Endothelial cell of umbilical vein (primary cell): ENCODE results near the gene ST8SIA1. TPM values are rescaled to one million over a fixed set of nuclear protein-coding genes. Genes with fewer than 3 reads are reported as not detected.

Experiments used
- BruUV-seq: library from RNA; stranded (reverse); fragments of 400-500 nt; replicated peaks from 2 replicates; lab custom pipeline; 2021; lab: Mats Ljungman, UMichigan
- CTCF ChIA-PET: fragments of 300-600, 350-600 bp; sonication (Branson Sonifier 250); formaldehyde crosslinking; loops from one replicate; lab custom pipeline; 2021; ENCODE audit warnings: antibody characterized with exemption, inconsistent platforms; lab: Charles Lee
- POLR2A ChIA-PET: fragments of 300-600, 350-600 bp; sonication (Branson Sonifier 250); formaldehyde crosslinking; loops from one replicate; lab custom pipeline; 2021; ENCODE audit warnings: antibody characterized with exemption, inconsistent platforms; lab: Charles Lee
- DNase-seq: peaks from one replicate; pipeline ENCODE4 v3.0.0-alpha.2; 2011; ENCODE audit warnings: low read depth, low spot score
- FAIRE-seq: peaks from 2 replicates; lab custom pipeline; 2011; peaks lifted over from hg19 to GRCh38; lab: Jason Lieb, UNC
- H2AFZ ChIP-seq: 2 replicates; pipeline ENCODE4 v1.6.0; 2012; ENCODE audit warnings: low read depth, low read length, control low read depth, inconsistent platforms
- H3K27ac ChIP-seq: 2 replicates; pipeline ENCODE4 v1.5.1; 2011; ENCODE audit warnings: low read depth, mild to moderate bottlenecking, control low read depth, low read length, moderate library complexity; ENCODE audit not compliant: insufficient read depth
- H3K27me3 ChIP-seq, 2 experiments: 2 replicates each; pipeline versions ENCODE4 v1.6.0 to v1.6.1; 2011; ENCODE audit warnings: low read length in 2 of 2, mixed read lengths in 1 of 2; ENCODE audit not compliant: control insufficient read depth in 2 of 2, insufficient read depth in 2 of 2
- H3K36me3 ChIP-seq, 2 experiments: 2 replicates in 1 of 2; 3 replicates in 1 of 2; pipeline ENCODE4 v1.5.1; 2011; ENCODE audit warnings: low read length in 2 of 2, mild to moderate bottlenecking in 1 of 2, moderate library complexity in 1 of 2; ENCODE audit not compliant: control insufficient read depth in 2 of 2, insufficient read depth in 2 of 2; ENCODE audit errors: extremely low read depth in 1 of 2
- H3K4me1 ChIP-seq: 3 replicates; pipeline ENCODE4 v1.5.1; 2011; ENCODE audit warnings: mild to moderate bottlenecking, low read length; ENCODE audit not compliant: control insufficient read depth, insufficient read depth; ENCODE audit errors: extremely low read depth
- H3K4me2 ChIP-seq: 2 replicates; pipeline ENCODE4 v1.6.1; 2011; ENCODE audit warnings: low read length, control low read depth, mixed read lengths; ENCODE audit not compliant: insufficient read depth
- H3K4me3 ChIP-seq, 3 experiments: fragments of 200-600 bp in 1 of 3; sonication (generic), shearing (Covaris generic) in 1 of 3; replicated peaks in 1 of 3; 2 replicates each; pipeline ENCODE4 v1.5.1; 2011 to 2016; ENCODE audit warnings: control low read depth in 3 of 3, low read length in 3 of 3, mild to moderate bottlenecking in 2 of 3, inconsistent platforms in 1 of 3, low read depth in 1 of 3, moderate library complexity in 1 of 3; ENCODE audit not compliant: insufficient read depth in 1 of 3
- H3K79me2 ChIP-seq: 2 replicates; pipeline ENCODE4 v1.6.0; 2012; ENCODE audit warnings: low read length, inconsistent platforms; ENCODE audit not compliant: control insufficient read depth, insufficient read depth
- H3K9ac ChIP-seq: replicated peaks from 2 replicates; pipeline ENCODE3; 2011; ENCODE audit warnings: low read length, control low read depth; ENCODE audit not compliant: insufficient read depth; ENCODE audit errors: extremely low read depth
- H3K9me1 ChIP-seq: replicated peaks from 3 replicates; pipeline ENCODE4 v1.6.0; 2011; ENCODE audit warnings: mild to moderate bottlenecking, low read length; ENCODE audit not compliant: control insufficient read depth, insufficient read depth; ENCODE audit errors: extremely low read depth
- H3K9me3 ChIP-seq: replicated peaks from 2 replicates; pipeline ENCODE4 v1.5.1; 2012; ENCODE audit warnings: low read length, inconsistent platforms; ENCODE audit not compliant: control insufficient read depth, insufficient read depth
- H4K20me1 ChIP-seq: replicated peaks from 2 replicates; pipeline ENCODE3; 2011; ENCODE audit warnings: mild to moderate bottlenecking, low read length; ENCODE audit not compliant: control insufficient read depth, insufficient read depth; ENCODE audit errors: extremely low read depth
- EZH2 ChIP-seq: IDR thresholded peaks from 2 replicates; pipeline ENCODE4 v1.6.1; 2012; ENCODE audit warnings: borderline replicate concordance, low read depth, mild to moderate bottlenecking, moderate library complexity, low read length, inconsistent platforms; ENCODE audit not compliant: severe bottlenecking
- FOS ChIP-seq: IDR thresholded peaks from 2 replicates; pipeline ENCODE4 v1.6.1; 2011; ENCODE audit warnings: mild to moderate bottlenecking, low read length, moderate library complexity, borderline replicate concordance; ENCODE audit not compliant: insufficient read depth
- GATA2 ChIP-seq: IDR thresholded peaks from 2 replicates; pipeline ENCODE4 v1.7.0; 2011; ENCODE audit warnings: low read depth, mild to moderate bottlenecking, moderate library complexity, mixed read lengths, low read length; ENCODE audit not compliant: insufficient read length, insufficient read depth
- JUN ChIP-seq: IDR thresholded peaks from 2 replicates; pipeline ENCODE4 v1.6.1; 2011; ENCODE audit warnings: borderline replicate concordance, low read depth; ENCODE audit not compliant: insufficient read length, insufficient read depth
- MAX ChIP-seq: IDR thresholded peaks from 2 replicates; pipeline ENCODE4 v1.6.1; 2011; ENCODE audit not compliant: insufficient read depth, insufficient read length
- MYC ChIP-seq: IDR thresholded peaks from one replicate; pipeline ENCODE4 v1.6.1; 2011; ENCODE audit warnings: mild to moderate bottlenecking, low read depth, low read length
- POLR2A ChIP-seq: IDR thresholded peaks from 2 replicates; pipeline ENCODE4 v1.6.1; 2012; ENCODE audit warnings: low read depth, mild to moderate bottlenecking, control low read depth, low read length
- POLR2AphosphoS5 ChIP-seq: IDR thresholded peaks from 2 replicates; pipeline ENCODE4 v1.6.1; 2012; ENCODE audit warnings: low read depth, mild to moderate bottlenecking, control low read depth, low read length, moderate library complexity; ENCODE audit not compliant: insufficient read depth
- dilution Hi-C: fragments of 300-500 bp; cut with MboI; formaldehyde crosslinking; loops from one replicate; pipeline ENCODE4 v1.15.0; 2019; ENCODE audit warnings: low sequenced_read_pairs; ENCODE audit not compliant: extremely low pct_ligation_motif_present
- intact Hi-C: fragments of 100-400 bp; cut with micrococcal nuclease; formaldehyde crosslinking; loops from one replicate; pipeline ENCODE4 v1.10.0; 2022
- polyA plus RNA-seq, 4 experiments: library from polyadenylated mRNA; depleted of rRNA in 3 of 4; stranded (reverse) in 3 of 4; unstranded in 1 of 4; fragments of >200 nt; gene quantifications; 2 replicates each; pipeline versions ENCODE4 v1.2.1 to v1.2.3, GENCODE V29; 2011 to 2012; ENCODE audit warnings: missing spikeins in 1 of 4
- total RNA-seq: library from RNA; stranded (reverse); gene quantifications from 2 replicates; pipeline ENCODE4 v1.2.3, GENCODE V29; 2021
- TF ChIP-seq, protein P1 (sequence below), 2 donors: IDR thresholded peaks; 1 replicate in 1 of 2; 2 replicates in 1 of 2; pipeline ENCODE4 v1.5.1; 2011; ENCODE audit warnings: low read length in 2 of 2, mild to moderate bottlenecking in 2 of 2, moderate library complexity in 2 of 2, control low read depth in 1 of 2, inconsistent platforms in 1 of 2, low read depth in 1 of 2; ENCODE audit not compliant: insufficient read depth in 1 of 2; ENCODE audit errors: extremely low read depth in 1 of 2

The ST8SIA1 gene
- total and polyA plus RNA-seq, 2 donors (not counting 3 experiments of a cell fraction or from before 2014, with no cell fraction given), result not detected

DNA sequence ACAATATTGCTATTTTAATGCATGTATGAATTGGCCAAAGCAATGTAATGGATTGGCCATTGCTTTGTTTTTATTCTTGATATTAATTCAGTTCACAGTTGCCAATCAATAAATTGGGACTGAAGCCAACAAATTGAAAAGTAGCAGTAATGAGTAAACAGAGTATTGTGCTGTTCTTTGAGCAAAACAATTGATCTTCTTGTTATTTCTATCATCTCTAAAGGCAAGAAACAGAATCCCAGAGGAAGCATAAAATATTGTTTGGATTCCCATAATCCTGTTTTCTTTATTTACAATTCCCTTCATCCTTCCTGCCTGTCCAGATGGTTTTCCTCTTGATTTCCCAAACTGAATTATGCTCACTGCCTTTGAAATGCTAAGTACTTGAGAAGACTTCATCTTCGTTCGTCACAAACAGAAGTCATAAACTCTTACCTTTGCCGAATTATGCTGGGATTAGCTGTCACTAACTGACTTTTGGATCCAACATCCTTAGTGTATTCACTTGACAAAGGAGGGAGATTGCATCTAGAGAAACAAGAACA, 85.9 kb downstream of the ST8SIA1 start:
- FAIRE-seq (no peak), DNase-seq (no peak)
- POLR2A ChIA-PET, result no interaction called here
- Histone ChIP-seq H3K79me2 (no peaks in the 10 kb centered on the region), H2AFZ (no peak overlapping the region), H3K9ac (no peak overlapping the region), H3K27me3 (peaks cover 4 to 9% of the 10 kb centered on the region in 2 experiments), H3K4me3 (no peak overlapping the region), H3K9me3 (no peaks in the 10 kb centered on the region), H3K36me3 (no peaks in the 10 kb centered on the region), H4K20me1 (no peaks in the 10 kb centered on the region), H3K27ac (no peak overlapping the region), H3K4me1 (no peaks in the 10 kb centered on the region), H3K4me2 (no peak overlapping the region), H3K9me1 (no peaks in the 10 kb centered on the region)
- intact Hi-C loops, result no loop called here
- TF ChIP-seq, protein P1, sequence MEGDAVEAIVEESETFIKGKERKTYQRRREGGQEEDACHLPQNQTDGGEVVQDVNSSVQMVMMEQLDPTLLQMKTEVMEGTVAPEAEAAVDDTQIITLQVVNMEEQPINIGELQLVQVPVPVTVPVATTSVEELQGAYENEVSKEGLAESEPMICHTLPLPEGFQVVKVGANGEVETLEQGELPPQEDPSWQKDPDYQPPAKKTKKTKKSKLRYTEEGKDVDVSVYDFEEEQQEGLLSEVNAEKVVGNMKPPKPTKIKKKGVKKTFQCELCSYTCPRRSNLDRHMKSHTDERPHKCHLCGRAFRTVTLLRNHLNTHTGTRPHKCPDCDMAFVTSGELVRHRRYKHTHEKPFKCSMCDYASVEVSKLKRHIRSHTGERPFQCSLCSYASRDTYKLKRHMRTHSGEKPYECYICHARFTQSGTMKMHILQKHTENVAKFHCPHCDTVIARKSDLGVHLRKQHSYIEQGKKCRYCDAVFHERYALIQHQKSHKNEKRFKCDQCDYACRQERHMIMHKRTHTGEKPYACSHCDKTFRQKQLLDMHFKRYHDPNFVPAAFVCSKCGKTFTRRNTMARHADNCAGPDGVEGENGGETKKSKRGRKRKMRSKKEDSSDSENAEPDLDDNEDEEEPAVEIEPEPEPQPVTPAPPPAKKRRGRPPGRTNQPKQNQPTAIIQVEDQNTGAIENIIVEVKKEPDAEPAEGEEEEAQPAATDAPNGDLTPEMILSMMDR (IDR thresholded peaks at IDR 0.05; ENCODE audit: extremely low read depth in 1 of 2, insufficient read depth in 1 of 2, low read depth in 1 of 2, low read length in 2 of 2), result no peak
- TF ChIP-seq POLR2AphosphoS5 (no peak), EZH2 (no peak), GATA2 (no peak), JUN (no peak), MYC (no peak), MAX (no peak), FOS (no peak), POLR2A (no peak)
- CTCF ChIA-PET, result no interaction called here
- no TSS peak for BruUV-seq
- dilution Hi-C loops, result no loop called here
